GM03348 (cell line): ENCODE data around the gene MINDY1.

ENCODE experiments used
- DNase-seq: peaks from one replicate; pipeline ENCODE4 v3.0.0; 2012; ENCODE audit warnings: low spot score

The MINDY1 gene

DNA sequence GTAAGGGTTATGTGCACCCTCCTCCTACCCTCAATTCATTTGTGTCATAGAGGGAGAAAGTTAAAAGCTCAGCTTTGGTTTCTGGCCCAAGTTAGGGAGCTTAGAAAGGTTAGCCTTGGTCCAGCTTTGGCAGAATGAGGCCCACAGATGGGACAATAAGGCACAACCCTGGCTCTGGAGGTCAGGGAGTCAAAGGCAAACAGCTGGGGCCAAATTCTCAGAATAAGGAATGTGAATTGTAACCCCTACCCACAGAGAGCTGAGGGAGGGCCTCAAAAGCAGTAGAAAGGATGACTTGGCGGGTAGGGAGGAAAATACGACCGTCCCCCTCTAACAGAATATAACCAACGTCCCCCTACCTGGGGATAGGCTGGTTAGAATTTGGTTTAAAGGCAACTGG lies 41.1 kb downstream of the MINDY1 start:
- DNase-seq: no peak

DNA sequence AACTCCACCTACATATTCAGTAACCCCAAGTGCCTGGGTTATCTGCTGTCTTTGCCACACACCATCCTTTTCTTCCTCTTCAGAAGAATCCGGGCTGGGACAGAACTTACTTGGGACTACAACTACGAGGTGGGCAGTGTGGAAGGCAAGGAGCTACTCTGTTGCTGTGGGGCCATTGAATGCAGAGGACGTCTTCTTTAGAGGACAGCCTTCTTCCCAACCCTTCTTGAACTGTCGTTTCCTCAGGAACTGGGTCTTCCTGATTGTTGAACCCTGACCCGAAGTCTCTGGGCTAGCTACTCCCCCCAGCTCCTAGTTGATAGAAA lies 42.6 kb downstream of the MINDY1 start:
- no peak for DNase-seq

DNA sequence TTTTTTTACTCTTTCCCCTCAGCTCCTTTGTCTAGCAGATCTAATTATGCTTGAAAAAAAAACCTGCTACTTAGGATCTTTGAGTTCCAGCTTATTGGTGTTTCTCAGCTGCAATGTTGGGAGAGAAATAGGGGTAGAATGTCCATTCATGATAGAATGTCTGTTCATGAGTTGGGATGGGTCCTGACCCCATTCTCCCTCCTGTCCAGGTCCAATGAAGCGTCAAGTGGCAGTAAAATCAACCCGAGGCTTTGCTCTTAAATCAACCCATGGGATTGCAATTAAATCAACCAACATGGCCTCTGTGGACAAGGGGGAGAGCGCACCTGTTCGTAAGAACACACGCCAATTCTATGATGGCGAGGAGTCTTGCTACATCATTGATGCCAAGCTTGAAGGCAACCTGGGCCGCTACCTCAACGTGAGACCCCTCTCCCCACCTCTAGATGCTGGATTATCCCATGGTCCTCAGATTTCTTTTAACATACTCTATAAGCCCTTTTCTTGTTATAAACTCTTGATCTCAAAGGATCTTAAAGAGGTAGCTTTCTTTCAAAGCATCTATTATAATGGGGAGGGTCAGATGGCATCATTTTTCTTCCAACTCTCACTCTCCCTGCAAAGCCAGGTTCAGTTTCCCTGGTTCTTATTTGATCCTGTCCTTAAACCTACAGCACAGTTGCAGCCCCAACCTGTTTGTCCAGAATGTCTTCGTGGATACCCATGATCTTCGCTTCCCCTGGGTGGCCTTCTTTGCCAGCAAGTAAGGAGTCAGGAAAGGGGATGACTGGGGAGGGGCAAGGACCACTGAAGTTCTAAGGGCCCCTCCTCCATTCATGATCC lies 43.2 kb downstream of the MINDY1 start:
- no peak for DNase-seq

DNA sequence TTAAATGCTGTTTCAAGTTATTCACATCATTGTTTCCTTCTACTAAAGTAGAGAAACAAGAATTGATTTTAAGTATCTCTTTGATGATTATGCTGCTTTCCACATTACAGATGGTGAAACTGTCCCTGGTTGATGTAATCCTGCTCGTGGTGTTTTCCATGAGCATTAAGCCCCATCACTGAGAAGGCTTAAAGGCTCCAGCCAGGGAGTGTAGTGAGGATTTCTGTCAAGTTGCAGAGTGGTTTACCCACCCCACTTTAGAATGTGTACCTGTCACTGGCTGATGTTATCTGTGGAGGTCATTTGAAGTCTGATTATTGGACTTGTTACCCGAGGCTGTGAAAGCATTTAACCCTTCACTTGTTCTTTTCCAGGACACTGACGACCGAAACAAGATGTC lies 44.9 kb downstream of the MINDY1 start:
- no peak for DNase-seq

DNA sequence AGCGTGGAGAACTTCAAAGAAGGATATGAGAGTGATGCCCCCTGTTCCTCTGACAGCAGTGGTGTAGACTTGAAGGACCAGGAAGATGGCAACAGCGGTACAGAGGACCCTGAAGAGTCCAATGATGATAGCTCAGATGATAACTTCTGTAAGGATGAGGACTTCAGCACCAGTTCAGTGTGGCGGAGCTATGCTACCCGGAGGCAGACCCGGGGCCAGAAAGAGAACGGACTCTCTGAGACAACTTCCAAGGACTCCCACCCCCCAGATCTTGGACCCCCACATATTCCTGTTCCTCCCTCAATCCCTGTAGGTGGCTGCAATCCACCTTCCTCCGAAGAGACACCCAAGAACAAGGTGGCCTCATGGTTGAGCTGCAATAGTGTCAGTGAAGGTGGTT lies 46.1 kb downstream of the MINDY1 start:
- DNase-seq: no peak

DNA sequence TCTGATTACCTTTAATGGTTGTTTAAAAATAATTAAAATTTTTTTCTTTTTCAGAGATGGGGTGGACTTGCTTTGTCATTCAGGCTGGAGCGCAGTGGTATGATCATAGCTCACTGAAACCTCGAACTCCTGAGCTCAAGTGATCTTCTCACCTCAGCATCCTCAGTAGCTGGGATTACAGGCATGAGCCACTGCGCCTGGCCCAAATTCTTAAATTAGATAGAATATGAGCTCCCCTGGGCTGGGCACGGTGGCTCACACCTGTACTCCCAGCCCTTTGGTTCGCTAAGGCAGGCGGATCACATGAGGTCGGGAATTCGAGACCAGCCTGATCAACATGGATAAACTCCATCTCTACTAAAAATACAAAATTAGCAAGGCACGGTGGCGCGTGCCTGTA lies 49.0 kb downstream of the MINDY1 start:
- DNase-seq: no peak

DNA sequence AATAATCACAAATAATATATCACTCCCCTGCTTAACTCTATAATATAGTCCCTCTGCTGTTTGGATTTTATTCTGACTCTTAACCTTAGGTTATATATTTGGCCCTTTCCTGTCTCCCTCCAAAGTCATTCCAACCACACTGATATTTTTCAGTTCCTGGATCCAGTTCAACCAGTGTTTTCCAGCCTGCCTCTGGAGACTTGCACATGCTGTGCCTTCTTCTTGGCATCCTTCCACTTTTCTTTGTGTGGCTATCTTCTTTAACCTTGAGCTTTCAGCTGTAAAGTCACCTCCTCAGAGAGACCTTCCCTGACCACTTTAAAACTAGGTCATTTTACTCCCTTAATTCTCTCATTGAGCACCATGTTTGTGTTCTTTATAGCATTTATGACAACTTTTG lies 51.4 kb downstream of the MINDY1 start:
- no peak for DNase-seq

DNA sequence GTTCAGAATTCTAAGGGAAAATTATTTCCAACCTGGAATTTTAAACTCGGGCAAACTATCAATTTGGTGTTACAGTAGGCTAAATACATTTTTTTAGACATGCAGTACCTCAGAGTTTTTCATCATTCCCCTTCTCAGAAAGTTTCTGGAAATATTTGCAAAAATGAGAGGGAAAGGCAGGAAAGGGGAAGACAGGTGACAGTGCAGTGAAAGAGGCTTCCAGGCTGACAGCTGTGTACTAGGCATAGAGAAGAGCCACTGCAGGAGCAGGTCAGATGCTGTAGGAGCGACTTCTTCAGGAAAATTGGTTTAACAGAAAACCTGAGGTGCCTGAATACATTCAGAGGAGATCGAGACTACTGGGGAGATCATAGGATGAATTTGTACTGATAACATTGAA lies 52.0 kb downstream of the MINDY1 start:
- no peak for DNase-seq
